Osteocyte (in vitro differentiated cells): ENCODE measurements around the gene OSBP. TPM values are rescaled to one million over a fixed set of nuclear protein-coding genes. Genes with fewer than 3 reads are reported as not detected.

Experiments used
- DNase-seq: peaks from one replicate; pipeline ENCODE4 v3.0.0; 2021; ENCODE audit warnings: mixed read lengths; ENCODE audit not compliant: unreplicated experiment; ENCODE audit errors: extremely low spot score
- H3K27ac Mint-ChIP-seq: one replicate; pipeline ENCODE4 v1.8.0; 2021; ENCODE audit warnings: mild to moderate bottlenecking, mixed read lengths; ENCODE audit not compliant: unreplicated experiment
- H3K27me3 Mint-ChIP-seq: one replicate; pipeline ENCODE4 v1.8.0; 2021; ENCODE audit warnings: mixed read lengths; ENCODE audit not compliant: unreplicated experiment
- H3K36me3 Mint-ChIP-seq: one replicate; pipeline ENCODE4 v1.8.0; 2021; ENCODE audit warnings: mixed read lengths; ENCODE audit not compliant: unreplicated experiment
- H3K4me1 Mint-ChIP-seq: one replicate; pipeline ENCODE4 v1.8.0; 2021; ENCODE audit warnings: mixed read lengths; ENCODE audit not compliant: unreplicated experiment
- H3K4me3 Mint-ChIP-seq: one replicate; pipeline ENCODE4 v1.8.0; 2021; ENCODE audit warnings: mild to moderate bottlenecking, moderate library complexity, mixed read lengths; ENCODE audit not compliant: unreplicated experiment
- H3K9me3 Mint-ChIP-seq: one replicate; pipeline ENCODE4 v1.8.0; 2021; ENCODE audit warnings: mixed read lengths; ENCODE audit not compliant: unreplicated experiment
- total RNA-seq: library from RNA; stranded (reverse); gene quantifications from 2 replicates; pipeline ENCODE4 v1.2.1, GENCODE V29; 2021
- TF ChIP-seq, protein P1 (sequence below): fragments of 200-600 bp; sonication (generic); IDR thresholded peaks from 2 replicates; pipeline ENCODE4 v1.5.0; 2021; ENCODE audit warnings: antibody characterized with exemption, mild to moderate bottlenecking, moderate library complexity

Gene OSBP
- total RNA-seq, 1 donor from 2014 or later, result 45.7 TPM

DNA sequence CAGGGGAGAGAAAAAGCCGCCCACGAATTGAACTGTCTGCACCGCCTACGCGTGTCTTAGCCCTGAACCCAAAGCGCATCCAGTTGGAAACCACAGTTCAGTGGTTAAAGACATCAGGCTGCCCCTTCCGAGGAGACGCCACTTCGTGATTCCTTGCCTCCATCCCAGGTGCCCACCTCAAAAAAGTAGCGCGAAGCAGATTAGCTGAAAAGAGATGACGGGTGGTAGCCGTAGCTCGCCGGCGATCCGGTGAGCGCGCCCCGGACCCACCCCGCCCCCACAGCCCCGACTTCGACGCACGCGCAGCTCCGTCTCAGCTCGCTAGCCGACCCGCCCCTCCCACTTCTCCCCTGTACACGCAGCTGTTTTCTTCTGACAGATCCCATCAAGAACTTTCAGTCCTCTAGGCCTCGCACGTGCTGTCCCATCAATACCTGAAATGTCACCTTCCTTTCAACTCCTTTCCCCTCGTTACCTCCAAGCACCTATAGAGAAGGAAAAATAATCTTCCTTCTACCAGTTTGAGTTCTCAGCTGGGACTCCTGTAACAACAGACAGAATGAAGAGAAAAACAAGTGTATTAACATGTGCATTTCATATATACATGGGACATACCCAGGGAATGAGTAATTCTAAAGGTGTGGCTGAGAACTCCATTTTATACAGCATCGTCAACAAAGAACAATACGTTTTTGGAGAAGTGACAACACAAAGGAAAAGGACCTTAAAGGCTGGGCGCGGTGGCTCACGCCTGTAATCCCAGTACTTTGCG, 54.7 kb downstream of the OSBP start:
- Mint-ChIP-seq H3K27me3 (no peaks in the 10 kb centered on the region), H3K27ac (peak overlapping the region; percentile 96), H3K4me1 (peaks cover 26% of the 10 kb centered on the region), H3K36me3 (no peaks in the 10 kb centered on the region), H3K9me3 (no peaks in the 10 kb centered on the region), H3K4me3 (peak overlapping the region; percentile 90)
- TF ChIP-seq, protein P1, sequence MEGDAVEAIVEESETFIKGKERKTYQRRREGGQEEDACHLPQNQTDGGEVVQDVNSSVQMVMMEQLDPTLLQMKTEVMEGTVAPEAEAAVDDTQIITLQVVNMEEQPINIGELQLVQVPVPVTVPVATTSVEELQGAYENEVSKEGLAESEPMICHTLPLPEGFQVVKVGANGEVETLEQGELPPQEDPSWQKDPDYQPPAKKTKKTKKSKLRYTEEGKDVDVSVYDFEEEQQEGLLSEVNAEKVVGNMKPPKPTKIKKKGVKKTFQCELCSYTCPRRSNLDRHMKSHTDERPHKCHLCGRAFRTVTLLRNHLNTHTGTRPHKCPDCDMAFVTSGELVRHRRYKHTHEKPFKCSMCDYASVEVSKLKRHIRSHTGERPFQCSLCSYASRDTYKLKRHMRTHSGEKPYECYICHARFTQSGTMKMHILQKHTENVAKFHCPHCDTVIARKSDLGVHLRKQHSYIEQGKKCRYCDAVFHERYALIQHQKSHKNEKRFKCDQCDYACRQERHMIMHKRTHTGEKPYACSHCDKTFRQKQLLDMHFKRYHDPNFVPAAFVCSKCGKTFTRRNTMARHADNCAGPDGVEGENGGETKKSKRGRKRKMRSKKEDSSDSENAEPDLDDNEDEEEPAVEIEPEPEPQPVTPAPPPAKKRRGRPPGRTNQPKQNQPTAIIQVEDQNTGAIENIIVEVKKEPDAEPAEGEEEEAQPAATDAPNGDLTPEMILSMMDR, result no peak
- peak; percentile 91 for DNase-seq

DNA sequence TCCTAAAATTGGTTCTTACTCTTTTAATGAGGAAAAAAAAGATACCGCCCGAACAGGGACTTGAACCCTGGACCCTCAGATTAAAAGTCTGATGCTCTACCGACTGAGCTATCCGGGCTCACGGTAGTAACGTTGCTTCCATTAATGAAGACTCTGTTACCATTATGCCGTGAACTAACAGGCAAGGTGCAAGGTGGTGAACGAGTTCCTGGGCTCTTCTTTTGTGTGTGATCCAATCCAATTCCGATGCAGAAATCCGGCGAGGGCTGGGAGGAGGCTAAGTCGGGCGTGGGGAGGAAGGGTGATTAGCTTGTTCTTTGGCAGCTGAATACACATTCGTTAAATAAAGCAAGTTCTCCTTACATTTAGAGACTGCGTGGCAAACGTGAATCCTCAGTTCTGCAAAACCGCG, 55.3 kb downstream of the OSBP start:
- Mint-ChIP-seq H3K27me3 (no peaks in the 10 kb centered on the region), H3K4me3 (peak overlapping the region; percentile 90), H3K27ac (peak overlapping the region; percentile 96), H3K4me1 (peaks cover 28% of the 10 kb centered on the region), H3K9me3 (no peaks in the 10 kb centered on the region), H3K36me3 (no peaks in the 10 kb centered on the region)
- TF ChIP-seq, protein P1, result no peak
- DNase-seq, result peak; percentile 86

DNA sequence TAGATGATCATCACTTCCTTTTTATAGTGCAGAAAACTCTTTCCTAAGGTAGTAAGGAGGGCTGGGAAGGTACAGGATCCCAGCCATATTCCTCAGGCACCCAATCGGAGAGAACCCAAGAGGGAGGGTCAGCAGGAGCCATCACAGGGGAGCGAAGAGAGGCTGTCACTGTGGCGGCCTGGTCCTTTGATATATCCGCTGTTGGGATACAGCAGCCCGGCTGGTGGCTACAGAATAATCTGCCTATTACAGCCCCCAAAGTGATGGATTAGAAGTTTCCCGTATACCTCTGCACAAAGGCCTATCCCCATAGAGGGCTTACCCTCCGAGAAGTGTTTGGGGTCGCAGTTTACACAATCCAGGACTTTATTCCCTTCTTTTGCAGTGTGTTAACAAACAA, 55.7 kb downstream of the OSBP start:
- TF ChIP-seq, protein P1, result no peak
- H3K27me3 Mint-ChIP-seq, result no peaks in the 10 kb centered on the region
- no peaks in the 10 kb centered on the region for H3K36me3 Mint-ChIP-seq
- H3K4me1 Mint-ChIP-seq, result peaks cover 28% of the 10 kb centered on the region
- DNase-seq, result no peak
- peak overlapping the region; percentile 90 for H3K4me3 Mint-ChIP-seq
- H3K9me3 Mint-ChIP-seq, result no peaks in the 10 kb centered on the region
- peak overlapping the region; percentile 96 for H3K27ac Mint-ChIP-seq

DNA sequence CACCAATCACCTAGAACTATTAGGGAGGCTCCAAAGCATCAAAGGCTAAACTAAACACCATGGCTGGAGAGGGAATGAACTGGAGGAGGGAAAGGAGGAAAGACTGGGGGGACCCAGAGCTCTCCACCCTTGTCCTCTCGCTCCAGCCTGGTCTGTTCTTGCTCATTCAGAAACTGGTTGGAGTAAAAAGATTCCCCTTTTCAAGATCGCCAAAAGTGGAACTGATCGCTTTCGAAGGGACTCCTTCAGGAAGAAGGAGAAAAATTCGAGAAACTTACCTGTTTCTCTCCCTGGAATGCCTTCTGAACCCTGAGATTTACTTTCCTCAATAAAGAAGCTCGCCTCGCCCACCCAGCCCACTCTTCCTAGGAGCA, 57.3 kb downstream of the OSBP start:
- Mint-ChIP-seq H3K4me1 (peaks cover 28% of the 10 kb centered on the region), H3K9me3 (no peaks in the 10 kb centered on the region), H3K27ac (peak overlapping the region; percentile 96), H3K4me3 (peak overlapping the region; percentile 26), H3K36me3 (no peaks in the 10 kb centered on the region), H3K27me3 (no peaks in the 10 kb centered on the region)
- TF ChIP-seq, protein P1, result no peak
- DNase-seq, result no peak

DNA sequence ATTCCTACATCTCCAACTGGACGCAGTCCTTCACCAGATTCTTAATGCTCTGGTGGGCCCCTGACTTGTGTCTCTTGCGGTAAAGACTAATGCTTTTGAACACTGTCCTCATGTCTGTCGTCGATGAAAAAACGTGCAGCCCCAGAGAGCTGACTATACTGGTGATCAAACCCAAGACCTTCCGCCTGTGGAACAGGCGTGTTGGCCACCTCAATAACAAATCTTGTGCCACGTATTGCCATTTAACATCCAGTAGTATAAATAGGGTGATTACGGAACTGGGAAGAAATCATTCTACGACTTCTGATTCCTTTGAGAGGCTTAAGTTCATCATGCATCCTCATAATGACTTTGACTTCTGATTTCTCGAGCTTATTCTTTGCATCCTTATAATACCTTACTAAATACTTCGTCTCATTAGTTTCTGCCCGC, 58.6 kb downstream of the OSBP start:
- Mint-ChIP-seq H3K9me3 (no peaks in the 10 kb centered on the region), H3K27ac (peak overlapping the region; percentile 96), H3K4me3 (peak overlapping the region; percentile 87), H3K4me1 (peaks cover 30% of the 10 kb centered on the region), H3K27me3 (no peaks in the 10 kb centered on the region), H3K36me3 (no peaks in the 10 kb centered on the region)
- no peak for DNase-seq
- TF ChIP-seq, protein P1, result no peak
